ENCODE results near the gene TMEM218. TPM values are rescaled to one million over a fixed set of nuclear protein-coding genes. Genes with fewer than 3 reads are reported as not detected.

TMEM218 gene
- total RNA-seq, 2 experiments from 2014 or later: 3.9 to 4.4 TPM

DNA sequence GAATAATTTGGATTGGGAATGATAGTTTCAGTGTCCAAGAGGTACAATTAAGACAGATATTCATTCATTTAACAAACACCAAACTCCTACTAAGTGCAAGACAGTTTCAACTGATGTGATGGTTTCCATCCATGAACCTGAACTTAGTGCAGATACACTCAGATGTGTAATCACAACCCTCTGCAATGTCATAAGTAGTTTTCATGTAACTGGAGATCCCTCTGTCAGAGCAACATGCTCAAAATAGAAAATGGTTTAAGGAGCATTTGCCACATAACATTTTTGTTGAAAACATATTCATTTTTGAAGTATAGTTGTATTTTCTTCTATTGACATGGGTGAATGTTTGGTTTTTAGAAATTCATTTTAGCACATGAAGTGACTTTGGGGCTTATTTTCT is 36.6 kb upstream of the TMEM218 start:
- peaks cover 19% of the 10 kb centered on the region for H3K27me3 Mint-ChIP-seq

DNA sequence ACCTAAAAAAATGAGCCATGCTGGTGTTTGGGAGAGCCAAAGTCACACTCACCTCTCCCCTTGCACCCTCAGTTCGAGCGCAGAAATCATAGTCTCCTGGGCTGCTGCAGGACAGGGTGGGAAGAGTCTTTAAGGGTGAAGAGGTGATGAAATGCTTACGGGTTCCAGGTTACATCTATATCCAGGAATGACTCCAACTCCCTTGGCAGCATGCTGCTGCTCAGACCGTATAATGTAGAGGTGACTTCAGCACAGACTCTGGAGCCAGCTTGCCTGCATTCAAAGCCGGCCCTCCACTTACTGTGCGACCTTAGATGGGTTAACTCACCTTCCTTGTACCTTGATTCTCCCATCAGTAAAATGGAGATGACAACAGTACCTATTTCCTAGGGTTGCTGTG is 35.9 kb upstream of the TMEM218 start:
- ChIA-PET POLR2A (no interaction called here), CTCF (no interaction called here)
- no peak for DNase-seq
- no peaks in the 10 kb centered on the region for H3K9me3 ChIP-seq (ENCODE audit: control insufficient read depth in 1 of 2, insufficient read depth in 1 of 2, low read length in 2 of 2)
- H3K4me3 ChIP-seq (ENCODE audit: low read length): no peak overlapping the region
- H3K36me3 Mint-ChIP-seq (ENCODE audit: low read depth): no peaks in the 10 kb centered on the region
- H3K27ac Mint-ChIP-seq: no peak overlapping the region
- H3K27ac ChIP-seq (ENCODE audit: low read depth in 1 of 2, low read length in 2 of 2): no peak overlapping the region
- intact Hi-C loops (cut with DNase I, micrococcal nuclease): no loop called here
- H3K4me1 ChIP-seq (ENCODE audit: insufficient read depth, low read length): no peaks in the 10 kb centered on the region
- H3K4me3 Mint-ChIP-seq: no peak overlapping the region
- H3K36me3 ChIP-seq (ENCODE audit: insufficient read depth, low read length): no peaks in the 10 kb centered on the region
- no peak for ATAC-seq (ENCODE audit: poor library complexity)
- peaks cover 3 to 5% of the 10 kb centered on the region in 2 experiments for H3K27me3 ChIP-seq (ENCODE audit: control insufficient read depth in 1 of 2, insufficient read depth in 2 of 2, low read length in 2 of 2)
- TF ChIP-seq, protein P1, sequence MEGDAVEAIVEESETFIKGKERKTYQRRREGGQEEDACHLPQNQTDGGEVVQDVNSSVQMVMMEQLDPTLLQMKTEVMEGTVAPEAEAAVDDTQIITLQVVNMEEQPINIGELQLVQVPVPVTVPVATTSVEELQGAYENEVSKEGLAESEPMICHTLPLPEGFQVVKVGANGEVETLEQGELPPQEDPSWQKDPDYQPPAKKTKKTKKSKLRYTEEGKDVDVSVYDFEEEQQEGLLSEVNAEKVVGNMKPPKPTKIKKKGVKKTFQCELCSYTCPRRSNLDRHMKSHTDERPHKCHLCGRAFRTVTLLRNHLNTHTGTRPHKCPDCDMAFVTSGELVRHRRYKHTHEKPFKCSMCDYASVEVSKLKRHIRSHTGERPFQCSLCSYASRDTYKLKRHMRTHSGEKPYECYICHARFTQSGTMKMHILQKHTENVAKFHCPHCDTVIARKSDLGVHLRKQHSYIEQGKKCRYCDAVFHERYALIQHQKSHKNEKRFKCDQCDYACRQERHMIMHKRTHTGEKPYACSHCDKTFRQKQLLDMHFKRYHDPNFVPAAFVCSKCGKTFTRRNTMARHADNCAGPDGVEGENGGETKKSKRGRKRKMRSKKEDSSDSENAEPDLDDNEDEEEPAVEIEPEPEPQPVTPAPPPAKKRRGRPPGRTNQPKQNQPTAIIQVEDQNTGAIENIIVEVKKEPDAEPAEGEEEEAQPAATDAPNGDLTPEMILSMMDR (IDR thresholded peaks at IDR 0.05): no peak
- peaks cover 25% of the 10 kb centered on the region for H3K27me3 Mint-ChIP-seq
- H3K4me1 Mint-ChIP-seq (ENCODE audit: low read depth): no peaks in the 10 kb centered on the region
- no peaks in the 10 kb centered on the region for H3K9me3 Mint-ChIP-seq

More for the DNA sequence above, 36.6 kb upstream of the TMEM218 start:
- Histone ChIP-seq H3K27ac (ENCODE audit: low read depth in 1 of 2, low read length in 2 of 2) (no peak overlapping the region), H3K27me3 (ENCODE audit: control insufficient read depth in 1 of 2, insufficient read depth in 2 of 2, low read length in 2 of 2) (peaks cover 3 to 5% of the 10 kb centered on the region in 2 experiments), H3K4me1 (ENCODE audit: insufficient read depth, low read length) (no peaks in the 10 kb centered on the region), H3K4me3 (ENCODE audit: low read length) (no peak overlapping the region), H3K36me3 (ENCODE audit: insufficient read depth, low read length) (no peaks in the 10 kb centered on the region), H3K9me3 (ENCODE audit: control insufficient read depth in 1 of 2, insufficient read depth in 1 of 2, low read length in 2 of 2) (no peaks in the 10 kb centered on the region)
- ChIA-PET CTCF (no interaction called here), POLR2A (no interaction called here)
- TF ChIP-seq, protein P1 (IDR thresholded peaks at IDR 0.05): no peak
- intact Hi-C loops (cut with DNase I, micrococcal nuclease): no loop called here
- H3K4me1 Mint-ChIP-seq (ENCODE audit: low read depth): no peaks in the 10 kb centered on the region
- H3K36me3 Mint-ChIP-seq (ENCODE audit: low read depth): no peaks in the 10 kb centered on the region
- DNase-seq (no peak), ATAC-seq (ENCODE audit: poor library complexity) (no peak)
- no peaks in the 10 kb centered on the region for H3K9me3 Mint-ChIP-seq
- no peak overlapping the region for H3K27ac Mint-ChIP-seq
- no peak overlapping the region for H3K4me3 Mint-ChIP-seq

DNA sequence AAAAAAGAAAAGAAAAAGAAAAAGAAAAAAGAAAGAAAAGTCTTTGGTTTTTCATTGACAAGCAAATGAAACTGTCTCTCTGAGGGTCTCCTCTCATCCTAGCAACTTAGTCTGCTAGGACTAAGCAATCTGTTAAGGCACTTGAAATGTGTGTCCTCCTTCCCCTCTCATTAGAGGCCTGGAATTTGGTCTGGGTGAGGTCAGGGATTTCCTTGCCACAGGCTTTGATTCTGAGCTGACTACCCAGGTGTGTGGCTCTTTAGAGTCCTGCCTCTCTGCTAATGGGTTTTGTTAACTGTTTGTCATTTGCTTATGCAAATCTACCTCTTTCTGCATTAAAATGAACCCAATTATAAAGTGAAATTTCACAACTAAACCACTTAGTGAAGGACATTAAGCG is 34.8 kb upstream of the TMEM218 start:
- H3K4me1 Mint-ChIP-seq (ENCODE audit: low read depth): peaks cover 6% of the 10 kb centered on the region
- no peak overlapping the region for H3K4me3 Mint-ChIP-seq
- H3K9me3 Mint-ChIP-seq: no peaks in the 10 kb centered on the region
- H3K27ac Mint-ChIP-seq: no peak overlapping the region
- no peaks in the 10 kb centered on the region for H3K36me3 Mint-ChIP-seq (ENCODE audit: low read depth)
- no peak for ATAC-seq (ENCODE audit: poor library complexity)
- POLR2A ChIA-PET: no interaction called here
- DNase-seq: no peak
- H3K27me3 Mint-ChIP-seq: peaks cover 36% of the 10 kb centered on the region
- no peaks in the 10 kb centered on the region for H3K36me3 ChIP-seq (ENCODE audit: insufficient read depth, low read length)
- intact Hi-C loops (cut with DNase I, micrococcal nuclease): no loop called here
- H3K9me3 ChIP-seq (ENCODE audit: control insufficient read depth in 1 of 2, insufficient read depth in 1 of 2, low read length in 2 of 2): peaks cover 0 to 2% of the 10 kb centered on the region in 2 experiments
- TF ChIP-seq, protein P1 (IDR thresholded peaks at IDR 0.05): no peak
- H3K27ac ChIP-seq (ENCODE audit: low read depth in 1 of 2, low read length in 2 of 2): no peak overlapping the region
- H3K27me3 ChIP-seq (ENCODE audit: control insufficient read depth in 1 of 2, insufficient read depth in 2 of 2, low read length in 2 of 2): peaks cover 6 to 7% of the 10 kb centered on the region in 2 experiments
- CTCF ChIA-PET: no interaction called here
- no peak overlapping the region for H3K4me3 ChIP-seq (ENCODE audit: low read length)
- peaks cover 6% of the 10 kb centered on the region for H3K4me1 ChIP-seq (ENCODE audit: insufficient read depth, low read length)

Measured in CD4-positive, alpha-beta T cell (primary cell).